HEK293 (cell line): ENCODE measurements around the gene MYLK.

Source experiments
- CTCF ChIA-PET: fragments of 350-600 bp; formaldehyde crosslinking; extraction: SDS; loops from one replicate; lab custom pipeline; 2021; ENCODE audit warnings: antibody characterized with exemption; lab: Yijun Ruan, JAX
- POLR2A ChIA-PET: fragments of 300-600 bp; formaldehyde crosslinking; extraction: SDS; loops from one replicate; lab custom pipeline; 2020; ENCODE audit warnings: antibody characterized with exemption, inconsistent platforms; lab: Yijun Ruan, JAX
- H3K27ac ChIP-seq: fragments of 200-500 bp; sonication (Bioruptor generic); 2 replicates; pipeline ENCODE4 v1.5.1; 2014; ENCODE audit warnings: low read depth, low read length, control low read depth, inconsistent platforms; ENCODE audit errors: extremely low read depth
- H3K36me3 ChIP-seq, 2 experiments: fragments of 200-500 bp in 1 of 2; sonication (Bioruptor generic) in 1 of 2; 1 replicate in 1 of 2; 2 replicates in 1 of 2; pipeline ENCODE4 v1.5.1; 2014 to 2017; ENCODE audit warnings: inconsistent platforms in 2 of 2, low read length in 2 of 2; ENCODE audit not compliant: control insufficient read depth in 2 of 2, insufficient read depth in 1 of 2
- H3K4me1 ChIP-seq: fragments of 200-500 bp; sonication (Bioruptor generic); 2 replicates; pipeline ENCODE4 v1.5.1; 2014; ENCODE audit warnings: mild to moderate bottlenecking, low read length, inconsistent platforms; ENCODE audit not compliant: control insufficient read depth, insufficient read depth
- H3K4me3 ChIP-seq: 2 replicates; pipeline ENCODE4 v1.5.1; 2011; ENCODE audit warnings: low read depth, mild to moderate bottlenecking, control low read depth, low read length, moderate library complexity
- H3K9me3 ChIP-seq: fragments of 200-500 bp; sonication (Bioruptor generic); 2 replicates; pipeline ENCODE4 v1.5.1; 2014; ENCODE audit warnings: low read depth, low read length, inconsistent platforms; ENCODE audit not compliant: control insufficient read depth, insufficient read depth
- EGR2 ChIP-seq: fragments of 450-650 bp; formaldehyde crosslinking; IDR thresholded peaks from 2 replicates; pipeline ENCODE4 v1.5.1; 2016; ENCODE audit warnings: low read depth, missing biosample characterization, missing genetic modification characterization
- FEZF1 ChIP-seq: fragments of 450-650 bp; formaldehyde crosslinking; IDR thresholded peaks from 2 replicates; pipeline ENCODE4 v1.5.1; 2016; ENCODE audit warnings: missing biosample characterization, missing genetic modification characterization
- GLIS1 ChIP-seq: fragments of 450-650 bp; formaldehyde crosslinking; IDR thresholded peaks from 2 replicates; pipeline ENCODE4 v1.5.1; 2016; ENCODE audit warnings: missing biosample characterization, missing genetic modification characterization
- KLF10 ChIP-seq: fragments of 450-650 bp; IDR thresholded peaks from 2 replicates; pipeline ENCODE4 v1.5.1; 2018; ENCODE audit warnings: missing biosample characterization, mild to moderate bottlenecking, missing genetic modification characterization
- OVOL3 ChIP-seq: fragments of 450-650 bp; formaldehyde crosslinking; IDR thresholded peaks from 2 replicates; pipeline ENCODE4 v1.5.1; 2016; ENCODE audit warnings: missing biosample characterization, missing genetic modification characterization
- RBAK ChIP-seq: fragments of 450-650 bp; formaldehyde crosslinking; IDR thresholded peaks from 2 replicates; pipeline ENCODE4 v1.5.1; 2016; ENCODE audit warnings: missing biosample characterization, missing genetic modification characterization
- REPIN1 ChIP-seq: fragments of 450-650 bp; formaldehyde crosslinking; IDR thresholded peaks from 2 replicates; pipeline ENCODE4 v1.5.1; 2017; ENCODE audit warnings: missing biosample characterization, missing genetic modification characterization, low read depth
- SETDB1 ChIP-seq: IDR thresholded peaks from one replicate; pipeline ENCODE4 v1.6.1; 2017; ENCODE audit warnings: mild to moderate bottlenecking, low read length, moderate library complexity, mixed read lengths; ENCODE audit not compliant: insufficient read length
- ZFHX2 ChIP-seq: fragments of 450-650 bp; formaldehyde crosslinking; conservative IDR thresholded peaks from 2 replicates; pipeline ENCODE4 v1.5.1; 2016; ENCODE audit warnings: missing biosample characterization, missing genetic modification characterization
- ZIC2 ChIP-seq: fragments of 450-650 bp; formaldehyde crosslinking; IDR thresholded peaks from 2 replicates; pipeline ENCODE4 v1.5.1; 2016; ENCODE audit warnings: missing biosample characterization, missing genetic modification characterization
- ZNF157 ChIP-seq: fragments of 450-650 bp; formaldehyde crosslinking; IDR thresholded peaks from 2 replicates; pipeline ENCODE4 v1.5.1; 2016; ENCODE audit warnings: missing biosample characterization, missing genetic modification characterization
- ZNF23 ChIP-seq: fragments of 450-650 bp; formaldehyde crosslinking; IDR thresholded peaks from 2 replicates; pipeline ENCODE4 v1.5.1; 2016; ENCODE audit warnings: missing biosample characterization, missing genetic modification characterization, borderline replicate concordance
- ZNF274 ChIP-seq, 2 experiments: fragments of 200-500 bp in 1 of 2; fragments of 450-650 bp in 1 of 2; sonication (Bioruptor generic) in 1 of 2; formaldehyde crosslinking in 1 of 2; IDR thresholded peaks; 2 replicates each; pipeline versions ENCODE4 v1.5.1 to v1.6.1; 2014 to 2016; ENCODE audit warnings: borderline replicate concordance in 1 of 2, inconsistent platforms in 1 of 2, low read length in 1 of 2, missing biosample characterization in 1 of 2, missing genetic modification characterization in 1 of 2
- ZNF571 ChIP-seq: fragments of 450-650 bp; formaldehyde crosslinking; IDR thresholded peaks from 2 replicates; pipeline ENCODE4 v1.5.0; 2017; ENCODE audit warnings: missing biosample characterization, missing genetic modification characterization
- ZNF596 ChIP-seq: fragments of 450-650 bp; IDR thresholded peaks from 2 replicates; pipeline ENCODE4 v1.5.0; 2018; ENCODE audit warnings: missing biosample characterization, mild to moderate bottlenecking, missing genetic modification characterization, moderate library complexity
- ZNF629 ChIP-seq: fragments of 450-650 bp; formaldehyde crosslinking; IDR thresholded peaks from 2 replicates; pipeline ENCODE4 v1.5.1; 2017; ENCODE audit warnings: missing biosample characterization, missing genetic modification characterization
- ZNF76 ChIP-seq: fragments of 450-650 bp; formaldehyde crosslinking; IDR thresholded peaks from 2 replicates; pipeline ENCODE4; 2016; ENCODE audit warnings: low read depth, missing biosample characterization, missing genetic modification characterization, borderline replicate concordance
- ZNF776 ChIP-seq: fragments of 450-650 bp; formaldehyde crosslinking; IDR thresholded peaks from 2 replicates; pipeline ENCODE4 v1.5.0; 2017; ENCODE audit warnings: missing biosample characterization, missing genetic modification characterization, borderline replicate concordance
- ZNF791 ChIP-seq: fragments of 450-650 bp; formaldehyde crosslinking; IDR thresholded peaks from 2 replicates; pipeline ENCODE4 v1.5.1; 2016; ENCODE audit warnings: missing biosample characterization, missing genetic modification characterization
- ZNF843 ChIP-seq: fragments of 450-650 bp; formaldehyde crosslinking; IDR thresholded peaks from 2 replicates; pipeline ENCODE4 v1.5.1; 2016; ENCODE audit warnings: missing biosample characterization, missing genetic modification characterization
- TF ChIP-seq, protein P1 (sequence below): fragments of 450-650 bp; formaldehyde crosslinking; IDR thresholded peaks from 2 replicates; pipeline ENCODE4 v1.5.1; 2016; ENCODE audit warnings: missing biosample characterization, missing genetic modification characterization
- TF ChIP-seq, protein P2 (sequence below): fragments of 450-650 bp; formaldehyde crosslinking; IDR thresholded peaks from 2 replicates; pipeline ENCODE4 v1.5.1; 2017; ENCODE audit warnings: missing biosample characterization, missing genetic modification characterization
- TF ChIP-seq, protein P3 (sequence below): fragments of 450-650 bp; IDR thresholded peaks from 2 replicates; pipeline ENCODE4 v1.5.1; 2018; ENCODE audit warnings: missing biosample characterization, missing genetic modification characterization

Gene MYLK

DNA sequence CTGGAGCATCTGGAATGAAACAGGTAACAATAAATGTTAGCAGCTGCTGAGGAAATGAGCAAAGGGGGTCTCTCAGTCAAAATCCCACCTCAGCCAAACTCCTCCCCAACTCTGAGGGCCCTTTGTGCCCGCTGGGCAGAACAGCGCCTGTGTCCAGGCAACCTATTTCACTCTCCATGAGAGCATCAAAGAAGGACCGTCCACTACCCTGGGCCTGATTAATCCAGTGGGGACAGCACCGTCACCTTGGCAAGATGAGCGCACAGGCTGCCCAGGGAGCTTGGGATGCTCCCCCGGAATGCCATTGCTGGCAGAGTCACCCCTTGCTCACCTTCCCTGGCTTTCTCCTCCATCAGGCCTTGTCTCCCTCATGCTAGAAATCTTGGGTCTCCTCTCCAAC is 201.8 kb downstream of the MYLK start (continued):
- TF ChIP-seq ZNF76 (no peak), SETDB1 (no peak), KLF10 (no peak), ZNF791 (tag by site-specific recombination) (no peak), ZNF843 (tag by site-specific recombination) (no peak)
- TF ChIP-seq, protein P1, sequence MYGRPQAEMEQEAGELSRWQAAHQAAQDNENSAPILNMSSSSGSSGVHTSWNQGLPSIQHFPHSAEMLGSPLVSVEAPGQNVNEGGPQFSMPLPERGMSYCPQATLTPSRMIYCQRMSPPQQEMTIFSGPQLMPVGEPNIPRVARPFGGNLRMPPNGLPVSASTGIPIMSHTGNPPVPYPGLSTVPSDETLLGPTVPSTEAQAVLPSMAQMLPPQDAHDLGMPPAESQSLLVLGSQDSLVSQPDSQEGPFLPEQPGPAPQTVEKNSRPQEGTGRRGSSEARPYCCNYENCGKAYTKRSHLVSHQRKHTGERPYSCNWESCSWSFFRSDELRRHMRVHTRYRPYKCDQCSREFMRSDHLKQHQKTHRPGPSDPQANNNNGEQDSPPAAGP (tag by site-specific recombination), result no peak

DNA sequence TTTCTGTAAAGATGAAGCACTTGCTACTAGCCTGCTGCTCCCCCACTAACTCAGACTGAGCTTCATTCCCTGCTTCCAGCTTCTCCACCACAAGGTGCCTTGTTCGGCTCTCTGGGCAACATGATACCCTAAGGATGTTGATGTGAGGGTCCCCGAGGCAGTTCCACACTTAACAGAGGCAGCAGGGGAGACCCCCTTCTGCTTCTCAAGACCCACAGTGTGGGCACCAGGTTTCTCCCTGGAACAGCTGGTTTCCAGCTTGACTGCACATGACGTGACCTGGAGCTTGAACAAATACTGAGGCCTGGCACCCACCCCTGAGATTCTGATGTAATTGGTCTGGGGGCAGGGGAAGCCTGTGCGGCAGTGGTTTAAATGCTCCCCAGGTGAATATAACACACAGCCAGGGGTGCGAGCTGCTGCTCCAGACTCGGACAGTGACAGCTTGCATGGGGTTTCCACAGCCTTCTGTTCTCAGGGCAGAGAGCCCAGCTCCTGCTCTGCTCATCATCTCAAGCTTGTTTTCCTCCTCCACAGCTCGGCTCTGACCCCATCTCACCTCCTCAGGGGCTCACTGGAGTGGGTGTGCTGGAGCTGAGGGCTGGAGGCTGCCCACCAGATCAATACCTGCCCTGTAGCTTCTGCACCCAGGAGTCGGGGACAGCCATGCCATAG is 204.3 kb downstream of the MYLK start:
- Histone ChIP-seq H3K4me1 (no peaks in the 10 kb centered on the region), H3K4me3 (no peak overlapping the region)
- TF ChIP-seq GLIS1 (tag by site-specific recombination) (peak; percentile 75), ZIC2 (peak; percentile 94), RBAK (tag by site-specific recombination) (no peak)
- TF ChIP-seq, all 188 proteins: peak for 2
- Histone ChIP-seq H3K9me3 (no peaks in the 10 kb centered on the region), H3K27ac (no peak overlapping the region), H3K36me3 (peaks cover 0 to 8% of the 10 kb centered on the region in 2 experiments; a peak in 1 of 3 replicates)
- CTCF ChIA-PET, result interaction anchor here (0.7 to 3.1 kb wide), 3 partner anchors 27 to 1676 kb away, joined by 3 to 14 read pairs (median 3); no protein-coding TSS in a partner anchor
- POLR2A ChIA-PET, result no interaction called here

DNA sequence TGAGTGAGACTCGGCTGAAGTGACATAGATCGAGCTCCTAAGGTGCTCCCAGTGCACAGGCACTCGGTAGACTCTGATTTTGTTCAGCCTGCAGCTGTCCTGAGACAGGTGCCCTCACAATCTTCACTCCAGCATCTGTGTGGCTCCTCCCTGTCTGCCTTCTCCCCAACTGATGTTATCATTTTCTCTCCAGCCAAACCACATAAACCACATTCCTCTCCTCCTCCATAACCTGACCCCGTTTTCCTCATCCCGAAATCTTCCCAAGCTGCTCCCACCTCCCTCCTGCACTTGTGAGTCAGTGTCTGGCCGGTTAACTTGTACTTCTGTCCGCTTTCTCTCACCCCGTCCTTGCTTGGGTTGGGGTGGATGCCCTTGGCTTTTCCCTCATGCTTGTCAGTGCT is 206.0 kb downstream of the MYLK start:
- Histone ChIP-seq H3K4me3 (no peak overlapping the region), H3K9me3 (no peaks in the 10 kb centered on the region), H3K36me3 (peaks cover 0 to 8% of the 10 kb centered on the region in 2 experiments; a peak in 1 of 3 replicates), H3K27ac (no peak overlapping the region), H3K4me1 (no peaks in the 10 kb centered on the region)
- TF ChIP-seq EGR2 (peak; percentile 29; the same call in 1 of the 2 replicates), ZFHX2 (peak; percentile 14; the same call in 1 of the 2 replicates)
- TF ChIP-seq, protein P2, sequence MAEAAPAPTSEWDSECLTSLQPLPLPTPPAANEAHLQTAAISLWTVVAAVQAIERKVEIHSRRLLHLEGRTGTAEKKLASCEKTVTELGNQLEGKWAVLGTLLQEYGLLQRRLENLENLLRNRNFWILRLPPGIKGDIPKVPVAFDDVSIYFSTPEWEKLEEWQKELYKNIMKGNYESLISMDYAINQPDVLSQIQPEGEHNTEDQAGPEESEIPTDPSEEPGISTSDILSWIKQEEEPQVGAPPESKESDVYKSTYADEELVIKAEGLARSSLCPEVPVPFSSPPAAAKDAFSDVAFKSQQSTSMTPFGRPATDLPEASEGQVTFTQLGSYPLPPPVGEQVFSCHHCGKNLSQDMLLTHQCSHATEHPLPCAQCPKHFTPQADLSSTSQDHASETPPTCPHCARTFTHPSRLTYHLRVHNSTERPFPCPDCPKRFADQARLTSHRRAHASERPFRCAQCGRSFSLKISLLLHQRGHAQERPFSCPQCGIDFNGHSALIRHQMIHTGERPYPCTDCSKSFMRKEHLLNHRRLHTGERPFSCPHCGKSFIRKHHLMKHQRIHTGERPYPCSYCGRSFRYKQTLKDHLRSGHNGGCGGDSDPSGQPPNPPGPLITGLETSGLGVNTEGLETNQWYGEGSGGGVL (tag by site-specific recombination), result no peak
- CTCF ChIA-PET, result interaction anchor here (1.0 to 3.1 kb wide), 2 partner anchors 26 to 45 kb away, joined by 4 to 14 read pairs; no protein-coding TSS in a partner anchor
- POLR2A ChIA-PET, result no interaction called here

DNA sequence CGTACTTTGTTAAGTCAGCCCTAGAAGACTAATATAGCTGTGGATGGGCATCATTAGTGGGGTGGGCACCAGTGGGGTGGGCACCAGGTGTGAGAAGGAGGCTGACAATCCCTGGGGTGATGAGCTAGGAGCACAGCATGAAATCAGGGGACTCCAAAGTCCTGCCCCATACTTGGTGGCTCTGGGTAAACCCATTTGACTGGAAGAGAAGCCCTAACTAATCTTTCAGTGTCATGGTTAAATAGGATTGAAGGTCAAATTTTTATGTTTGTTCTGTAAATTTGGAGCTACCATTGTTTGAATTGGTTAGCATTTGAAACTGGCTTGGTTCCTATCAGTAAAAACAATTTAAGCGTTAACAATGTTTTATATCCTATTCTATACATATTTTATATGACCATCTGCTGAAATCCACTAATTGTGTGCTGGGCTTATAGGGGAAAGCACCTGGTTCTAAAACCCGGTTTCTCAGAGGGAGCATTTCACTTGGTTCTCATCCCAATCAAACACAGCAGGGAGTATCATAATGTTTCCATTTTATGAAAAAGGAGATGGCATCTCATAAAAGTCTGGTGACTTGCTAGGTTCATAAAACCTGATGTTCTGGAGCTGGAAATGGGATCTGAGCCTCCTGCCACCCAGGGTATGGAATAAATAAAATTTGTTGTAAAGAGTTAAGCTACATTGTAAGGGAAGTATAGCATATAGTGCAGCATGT is 211.5 kb downstream of the MYLK start:
- CTCF ChIA-PET, result interaction anchor here (0.7 to 1.7 kb wide), 4 partner anchors 18 to 51 kb away, joined by 3 to 5 read pairs (median 4); no protein-coding TSS in a partner anchor
- H3K36me3 ChIP-seq, result peaks cover 0 to 4% of the 10 kb centered on the region in 2 experiments; a peak in 1 of 3 replicates
- H3K9me3 ChIP-seq, result no peaks in the 10 kb centered on the region
- no peak overlapping the region for H3K27ac ChIP-seq
- no peaks in the 10 kb centered on the region for H3K4me1 ChIP-seq
- no peak overlapping the region for H3K4me3 ChIP-seq
- POLR2A ChIA-PET, result no interaction called here
- no peak for TF ChIP-seq ZNF843 (tag by site-specific recombination)
- no peak for TF ChIP-seq ZNF776 (tag by site-specific recombination)
- no peak for TF ChIP-seq ZFHX2
- TF ChIP-seq ZNF571 (tag by site-specific recombination), result no peak
- no peak for TF ChIP-seq REPIN1
- no peak for TF ChIP-seq FEZF1 (tag by site-specific recombination)
- TF ChIP-seq, protein P3, sequence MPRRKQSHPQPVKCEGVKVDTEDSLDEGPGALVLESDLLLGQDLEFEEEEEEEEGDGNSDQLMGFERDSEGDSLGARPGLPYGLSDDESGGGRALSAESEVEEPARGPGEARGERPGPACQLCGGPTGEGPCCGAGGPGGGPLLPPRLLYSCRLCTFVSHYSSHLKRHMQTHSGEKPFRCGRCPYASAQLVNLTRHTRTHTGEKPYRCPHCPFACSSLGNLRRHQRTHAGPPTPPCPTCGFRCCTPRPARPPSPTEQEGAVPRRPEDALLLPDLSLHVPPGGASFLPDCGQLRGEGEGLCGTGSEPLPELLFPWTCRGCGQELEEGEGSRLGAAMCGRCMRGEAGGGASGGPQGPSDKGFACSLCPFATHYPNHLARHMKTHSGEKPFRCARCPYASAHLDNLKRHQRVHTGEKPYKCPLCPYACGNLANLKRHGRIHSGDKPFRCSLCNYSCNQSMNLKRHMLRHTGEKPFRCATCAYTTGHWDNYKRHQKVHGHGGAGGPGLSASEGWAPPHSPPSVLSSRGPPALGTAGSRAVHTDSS (tag by site-specific recombination), result no peak
- TF ChIP-seq ZNF629 (tag by site-specific recombination), result no peak
- no peak for TF ChIP-seq ZNF596 (tag by site-specific recombination)
- no peak for TF ChIP-seq OVOL3 (tag by site-specific recombination)
- no peak for TF ChIP-seq ZNF157 (tag by site-specific recombination)
- TF ChIP-seq ZNF23, result no peak
- no peak for TF ChIP-seq ZNF274 (IDR thresholded peaks at IDR 0.05; ENCODE audit: low read length)
- TF ChIP-seq ZNF274 (tag by site-specific recombination; IDR thresholded peaks at IDR 0.05; ENCODE audit: borderline replicate concordance), result no peak
